GM23338 (cell line): Measurements from ENCODE around the gene STIM1. TPM values are rescaled to one million over a fixed set of nuclear protein-coding genes. Genes with fewer than 3 reads are reported as not detected.

Experiments used
- ATAC-seq: fragments of 200-7000 bp; cut with Tn5 transposase; 3 replicates; pipeline ENCODE4 v1.9.1; 2020
- DNase-seq: peaks from one replicate; pipeline ENCODE4 v3.0.0-alpha.2; 2015; ENCODE audit warnings: low spot score
- H2AFZ ChIP-seq: fragments of 200-600 bp; sonication (generic); 2 replicates; pipeline ENCODE4 v1.8.0; 2016; ENCODE audit warnings: antibody characterized with exemption, mild to moderate bottlenecking, moderate library complexity
- H3F3A ChIP-seq: fragments of 200-600 bp; sonication (generic); replicated peaks from 2 replicates; pipeline ENCODE4 v1.8.0; 2017; ENCODE audit warnings: antibody characterized with exemption, mixed run types, low read depth
- H3K27ac ChIP-seq: fragments of 200-600 bp; sonication (generic); 2 replicates; pipeline ENCODE4 v1.6.1; 2016; ENCODE audit warnings: low read depth
- H3K27me3 ChIP-seq: fragments of 200-600 bp; sonication (generic); 2 replicates; pipeline ENCODE4 v1.8.0; 2016; ENCODE audit warnings: mild to moderate bottlenecking, mixed run types, moderate library complexity; ENCODE audit not compliant: insufficient read depth
- H3K36me3 ChIP-seq: fragments of 200-600 bp; sonication (generic); 2 replicates; pipeline ENCODE4 v1.8.0; 2016; ENCODE audit warnings: mild to moderate bottlenecking; ENCODE audit not compliant: insufficient read depth
- H3K4me1 ChIP-seq: fragments of 200-600 bp; sonication (generic); 2 replicates; pipeline ENCODE4 v1.8.0; 2016; ENCODE audit warnings: mild to moderate bottlenecking, moderate library complexity; ENCODE audit not compliant: insufficient read depth
- H3K4me2 ChIP-seq: fragments of 200-600 bp; sonication (generic); 2 replicates; pipeline ENCODE4 v1.7.1; 2017; ENCODE audit warnings: mixed run types
- H3K4me3 ChIP-seq: fragments of 200-600 bp; sonication (generic); 2 replicates; pipeline ENCODE4 v1.6.1; 2016; ENCODE audit warnings: mixed run types
- H3K79me2 ChIP-seq: fragments of 200-600 bp; sonication (generic); replicated peaks from 2 replicates; pipeline ENCODE4 v1.8.0; 2017; ENCODE audit warnings: mild to moderate bottlenecking; ENCODE audit not compliant: insufficient read depth
- H3K9me2 ChIP-seq: fragments of 200-600 bp; sonication (generic); 2 replicates; pipeline ENCODE4 v1.8.0; 2017; ENCODE audit not compliant: insufficient read depth
- H4K20me1 ChIP-seq: fragments of 200-600 bp; sonication (generic); replicated peaks from 2 replicates; pipeline ENCODE4 v1.8.0; 2017; ENCODE audit warnings: mild to moderate bottlenecking; ENCODE audit not compliant: insufficient read depth
- H3K27ac Mint-ChIP-seq: 2 replicates; pipeline ENCODE4 v1.8.0; 2020; ENCODE audit warnings: inconsistent platforms, mild to moderate bottlenecking, moderate library complexity, mixed read lengths
- H3K27me3 Mint-ChIP-seq: 3 replicates; pipeline ENCODE4 v1.8.0; 2022; ENCODE audit warnings: low read depth, mild to moderate bottlenecking, moderate library complexity, mixed read lengths, inconsistent platforms; ENCODE audit not compliant: insufficient read depth, poor library complexity
- H3K36me3 Mint-ChIP-seq: 3 replicates; pipeline ENCODE4 v1.8.0; 2021; ENCODE audit warnings: low read depth, mild to moderate bottlenecking, inconsistent platforms, moderate library complexity, mixed read lengths
- H3K4me1 Mint-ChIP-seq: 3 replicates; pipeline ENCODE4 v1.8.0; 2020; ENCODE audit warnings: mild to moderate bottlenecking, inconsistent platforms, mixed read lengths
- H3K4me3 Mint-ChIP-seq: 3 replicates; pipeline ENCODE4 v1.8.0; 2021; ENCODE audit warnings: moderate library complexity, mild to moderate bottlenecking, inconsistent platforms, mixed read lengths
- H3K9me3 Mint-ChIP-seq: 3 replicates; pipeline ENCODE4 v1.8.0; 2020; ENCODE audit warnings: moderate library complexity, mild to moderate bottlenecking, inconsistent platforms, mixed read lengths
- CREB1 ChIP-seq: fragments of 250-450 bp; sonication (Bioruptor Pico); IDR thresholded peaks from 2 replicates; pipeline ENCODE4 v1.5.0; 2020; ENCODE audit warnings: low read depth, mild to moderate bottlenecking, moderate library complexity
- EZH2phosphoT487 ChIP-seq: fragments of 200-600 bp; sonication (generic); IDR thresholded peaks from one replicate; pipeline ENCODE4 v1.8.1; 2018; ENCODE audit warnings: antibody characterized with exemption; ENCODE audit not compliant: unreplicated experiment
- JUNB ChIP-seq: IDR thresholded peaks from one replicate; pipeline ENCODE4 v1.6.1; 2016; ENCODE audit warnings: antibody characterized with exemption; ENCODE audit not compliant: unreplicated experiment
- NANOG ChIP-seq: IDR thresholded peaks from 2 replicates; pipeline ENCODE4 v1.6.1; 2016; ENCODE audit warnings: antibody characterized with exemption, borderline replicate concordance
- POLR2AphosphoS5 ChIP-seq: IDR thresholded peaks from 2 replicates; pipeline ENCODE4 v1.6.1; 2016; ENCODE audit warnings: antibody characterized with exemption, low read depth
- STAT1 ChIP-seq: IDR thresholded peaks from one replicate; pipeline ENCODE4 v1.6.1; 2016; ENCODE audit warnings: antibody characterized with exemption; ENCODE audit not compliant: unreplicated experiment
- ZNF114 ChIP-seq: fragments of 250-450 bp; sonication (Bioruptor Pico); IDR thresholded peaks from 2 replicates; pipeline ENCODE4 v1.5.0; 2020; ENCODE audit warnings: mild to moderate bottlenecking, moderate library complexity
- ZNF331 ChIP-seq: fragments of 250-450 bp; sonication (Bioruptor Pico); IDR thresholded peaks from 2 replicates; pipeline ENCODE4 v1.5.0; 2020; ENCODE audit warnings: low read depth, mild to moderate bottlenecking, moderate library complexity
- polyA plus RNA-seq: library from polyadenylated mRNA; unstranded; fragments of >200 nt; fragmentation: Nextera tagmentation; extraction: Ambion mirVana; gene quantifications from 2 replicates; pipeline ENCODE4 v1.2.1, GENCODE V29; 2016
- total RNA-seq: library from RNA; depleted of rRNA; stranded (reverse); fragments of >200 nt; shearing (Covaris generic); gene quantifications from 2 replicates; pipeline ENCODE4 v1.2.3, GENCODE V29; 2014
- TF ChIP-seq, protein P1 (sequence below): IDR thresholded peaks from one replicate; pipeline ENCODE4 v1.6.1; 2018; ENCODE audit warnings: antibody characterized with exemption; ENCODE audit not compliant: unreplicated experiment
- TF ChIP-seq, protein P2 (sequence below), 2 experiments: fragments of 200-600 bp in 1 of 2; sonication (generic) in 1 of 2; conservative IDR thresholded peaks; 2 replicates each; pipeline versions ENCODE4 v1.5.1 to v1.6.1; 2016 to 2017; ENCODE audit warnings: antibody characterized with exemption in 2 of 2, low read depth in 2 of 2, mild to moderate bottlenecking in 2 of 2, moderate library complexity in 1 of 2
- TF ChIP-seq, protein P3 (sequence below): IDR thresholded peaks from 2 replicates; pipeline ENCODE4 v1.6.1; 2016; ENCODE audit warnings: antibody characterized with exemption

STIM1 gene
- total and polyA plus RNA-seq, 2 experiments from 2014 or later: 3.5 to 14.0 TPM

DNA sequence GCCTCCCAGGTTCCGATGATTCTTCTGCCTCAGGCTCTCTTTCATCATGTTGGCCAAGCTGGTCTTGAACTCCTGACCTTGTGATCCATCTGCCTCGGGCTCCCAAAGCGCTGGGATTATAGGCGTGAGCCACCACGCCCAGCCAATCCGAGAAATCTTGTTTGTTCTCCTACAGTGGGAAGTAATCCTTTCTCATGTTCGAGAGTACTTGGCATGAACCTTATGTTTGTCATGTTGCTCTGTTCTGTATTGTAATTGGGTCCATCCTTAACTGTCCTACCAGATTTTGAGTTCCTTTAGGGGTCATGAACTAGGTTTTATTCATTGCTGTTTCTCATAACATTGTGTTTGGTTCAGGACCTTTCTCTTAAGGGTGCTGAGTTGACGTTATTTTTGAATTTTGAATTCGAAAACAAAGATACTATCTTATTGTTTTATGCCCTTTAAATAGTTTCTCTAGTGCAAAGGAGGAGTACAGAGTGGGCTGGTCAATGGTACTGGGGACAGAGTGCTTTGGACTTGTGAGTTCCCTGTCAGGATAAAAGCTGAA lies 125.7 kb downstream of the STIM1 start:
- Histone ChIP-seq H2AFZ (no peak overlapping the region), H3K4me1 (no peaks in the 10 kb centered on the region), H3K79me2 (no peaks in the 10 kb centered on the region), H3K27me3 (no peaks in the 10 kb centered on the region), H3F3A (no peaks in the 10 kb centered on the region), H4K20me1 (no peaks in the 10 kb centered on the region), H3K4me2 (no peak overlapping the region), H3K27ac (no peak overlapping the region), H3K9me2 (no peaks in the 10 kb centered on the region), H3K36me3 (no peaks in the 10 kb centered on the region), H3K4me3 (no peak overlapping the region)
- no peaks in the 10 kb centered on the region for H3K4me1 Mint-ChIP-seq
- no peaks in the 10 kb centered on the region for H3K36me3 Mint-ChIP-seq
- DNase-seq (no peak), ATAC-seq (no peak)
- H3K27me3 Mint-ChIP-seq: no peaks in the 10 kb centered on the region
- TF ChIP-seq ZNF331 (CRISPR knock-in tag) (no peak), POLR2AphosphoS5 (no peak)
- TF ChIP-seq, protein P1, sequence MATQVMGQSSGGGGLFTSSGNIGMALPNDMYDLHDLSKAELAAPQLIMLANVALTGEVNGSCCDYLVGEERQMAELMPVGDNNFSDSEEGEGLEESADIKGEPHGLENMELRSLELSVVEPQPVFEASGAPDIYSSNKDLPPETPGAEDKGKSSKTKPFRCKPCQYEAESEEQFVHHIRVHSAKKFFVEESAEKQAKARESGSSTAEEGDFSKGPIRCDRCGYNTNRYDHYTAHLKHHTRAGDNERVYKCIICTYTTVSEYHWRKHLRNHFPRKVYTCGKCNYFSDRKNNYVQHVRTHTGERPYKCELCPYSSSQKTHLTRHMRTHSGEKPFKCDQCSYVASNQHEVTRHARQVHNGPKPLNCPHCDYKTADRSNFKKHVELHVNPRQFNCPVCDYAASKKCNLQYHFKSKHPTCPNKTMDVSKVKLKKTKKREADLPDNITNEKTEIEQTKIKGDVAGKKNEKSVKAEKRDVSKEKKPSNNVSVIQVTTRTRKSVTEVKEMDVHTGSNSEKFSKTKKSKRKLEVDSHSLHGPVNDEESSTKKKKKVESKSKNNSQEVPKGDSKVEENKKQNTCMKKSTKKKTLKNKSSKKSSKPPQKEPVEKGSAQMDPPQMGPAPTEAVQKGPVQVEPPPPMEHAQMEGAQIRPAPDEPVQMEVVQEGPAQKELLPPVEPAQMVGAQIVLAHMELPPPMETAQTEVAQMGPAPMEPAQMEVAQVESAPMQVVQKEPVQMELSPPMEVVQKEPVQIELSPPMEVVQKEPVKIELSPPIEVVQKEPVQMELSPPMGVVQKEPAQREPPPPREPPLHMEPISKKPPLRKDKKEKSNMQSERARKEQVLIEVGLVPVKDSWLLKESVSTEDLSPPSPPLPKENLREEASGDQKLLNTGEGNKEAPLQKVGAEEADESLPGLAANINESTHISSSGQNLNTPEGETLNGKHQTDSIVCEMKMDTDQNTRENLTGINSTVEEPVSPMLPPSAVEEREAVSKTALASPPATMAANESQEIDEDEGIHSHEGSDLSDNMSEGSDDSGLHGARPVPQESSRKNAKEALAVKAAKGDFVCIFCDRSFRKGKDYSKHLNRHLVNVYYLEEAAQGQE: no peak
- TF ChIP-seq, protein P2, sequence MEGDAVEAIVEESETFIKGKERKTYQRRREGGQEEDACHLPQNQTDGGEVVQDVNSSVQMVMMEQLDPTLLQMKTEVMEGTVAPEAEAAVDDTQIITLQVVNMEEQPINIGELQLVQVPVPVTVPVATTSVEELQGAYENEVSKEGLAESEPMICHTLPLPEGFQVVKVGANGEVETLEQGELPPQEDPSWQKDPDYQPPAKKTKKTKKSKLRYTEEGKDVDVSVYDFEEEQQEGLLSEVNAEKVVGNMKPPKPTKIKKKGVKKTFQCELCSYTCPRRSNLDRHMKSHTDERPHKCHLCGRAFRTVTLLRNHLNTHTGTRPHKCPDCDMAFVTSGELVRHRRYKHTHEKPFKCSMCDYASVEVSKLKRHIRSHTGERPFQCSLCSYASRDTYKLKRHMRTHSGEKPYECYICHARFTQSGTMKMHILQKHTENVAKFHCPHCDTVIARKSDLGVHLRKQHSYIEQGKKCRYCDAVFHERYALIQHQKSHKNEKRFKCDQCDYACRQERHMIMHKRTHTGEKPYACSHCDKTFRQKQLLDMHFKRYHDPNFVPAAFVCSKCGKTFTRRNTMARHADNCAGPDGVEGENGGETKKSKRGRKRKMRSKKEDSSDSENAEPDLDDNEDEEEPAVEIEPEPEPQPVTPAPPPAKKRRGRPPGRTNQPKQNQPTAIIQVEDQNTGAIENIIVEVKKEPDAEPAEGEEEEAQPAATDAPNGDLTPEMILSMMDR (conservative IDR thresholded peaks at IDR 0.05; ENCODE audit: low read depth in 2 of 2): no peak
- TF ChIP-seq, protein P3, sequence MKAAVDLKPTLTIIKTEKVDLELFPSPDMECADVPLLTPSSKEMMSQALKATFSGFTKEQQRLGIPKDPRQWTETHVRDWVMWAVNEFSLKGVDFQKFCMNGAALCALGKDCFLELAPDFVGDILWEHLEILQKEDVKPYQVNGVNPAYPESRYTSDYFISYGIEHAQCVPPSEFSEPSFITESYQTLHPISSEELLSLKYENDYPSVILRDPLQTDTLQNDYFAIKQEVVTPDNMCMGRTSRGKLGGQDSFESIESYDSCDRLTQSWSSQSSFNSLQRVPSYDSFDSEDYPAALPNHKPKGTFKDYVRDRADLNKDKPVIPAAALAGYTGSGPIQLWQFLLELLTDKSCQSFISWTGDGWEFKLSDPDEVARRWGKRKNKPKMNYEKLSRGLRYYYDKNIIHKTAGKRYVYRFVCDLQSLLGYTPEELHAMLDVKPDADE: no peak
- no peaks in the 10 kb centered on the region for H3K9me3 Mint-ChIP-seq
- H3K4me3 Mint-ChIP-seq: no peak overlapping the region
- H3K27ac Mint-ChIP-seq: no peak overlapping the region

DNA sequence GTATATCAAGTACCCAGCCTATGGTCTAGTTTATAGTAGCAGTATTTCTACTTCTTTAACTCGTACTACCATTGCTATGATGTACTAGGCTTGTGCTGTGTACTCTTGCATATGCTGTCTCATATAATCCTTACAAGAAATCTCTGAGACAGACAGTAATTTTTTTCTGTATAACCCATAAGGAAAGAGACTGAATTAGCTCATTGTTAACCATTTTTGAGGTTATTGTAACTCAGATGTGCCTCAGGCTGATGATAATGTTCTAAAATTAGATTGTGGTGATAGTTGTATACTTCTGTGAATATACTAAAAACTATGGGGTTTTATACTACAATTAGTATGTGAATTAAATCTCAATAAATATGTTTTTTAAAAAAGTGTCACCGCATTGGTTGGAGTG lies 127.0 kb downstream of the STIM1 start:
- H3K27ac ChIP-seq: no peak overlapping the region
- no peaks in the 10 kb centered on the region for H3K27me3 ChIP-seq
- H3K27me3 Mint-ChIP-seq: no peaks in the 10 kb centered on the region
- H4K20me1 ChIP-seq: no peaks in the 10 kb centered on the region
- DNase-seq: no peak
- H3K4me2 ChIP-seq: no peak overlapping the region
- H2AFZ ChIP-seq: no peak overlapping the region
- no peaks in the 10 kb centered on the region for H3K79me2 ChIP-seq
- no peaks in the 10 kb centered on the region for H3F3A ChIP-seq
- no peaks in the 10 kb centered on the region for H3K9me3 Mint-ChIP-seq
- H3K27ac Mint-ChIP-seq: no peak overlapping the region
- H3K9me2 ChIP-seq: no peaks in the 10 kb centered on the region
- TF ChIP-seq, protein P2 (conservative IDR thresholded peaks at IDR 0.05; ENCODE audit: low read depth in 2 of 2): no peak
- TF ChIP-seq STAT1 (no peak), JUNB (no peak), CREB1 (CRISPR knock-in tag) (no peak), EZH2phosphoT487 (no peak), ZNF114 (CRISPR knock-in tag) (no peak), POLR2AphosphoS5 (no peak), ZNF331 (CRISPR knock-in tag) (no peak), NANOG (no peak)
- H3K36me3 ChIP-seq: no peaks in the 10 kb centered on the region
- H3K4me1 Mint-ChIP-seq: no peaks in the 10 kb centered on the region
- H3K4me1 ChIP-seq: no peaks in the 10 kb centered on the region
- no peaks in the 10 kb centered on the region for H3K36me3 Mint-ChIP-seq
- ATAC-seq: no peak
- H3K4me3 Mint-ChIP-seq: no peak overlapping the region
- H3K4me3 ChIP-seq: no peak overlapping the region
